ENCODE measurements around the gene RAD51. TPM values are rescaled to one million over a fixed set of nuclear protein-coding genes. Genes with fewer than 3 reads are reported as not detected.

Gene RAD51
- total RNA-seq, 1 donor from 2014 or later = 9.3 TPM

- H3K9me3 Mint-ChIP-seq = no peaks in the 10 kb centered on the region
- peaks cover 12% of the 10 kb centered on the region for H3K4me1 Mint-ChIP-seq
- no peak for DNase-seq (ENCODE audit: low spot score in 2 of 2, unreplicated experiment in 2 of 2)
- no peak for TF ChIP-seq CTCF (IDR thresholded peaks at IDR 0.05; ENCODE audit: unreplicated experiment)
- peaks cover 19% of the 10 kb centered on the region for H3K36me3 Mint-ChIP-seq
- no peaks in the 10 kb centered on the region for H3K27me3 Mint-ChIP-seq (ENCODE audit: low read depth)
- H3K4me3 Mint-ChIP-seq = no peak overlapping the region
- no peak overlapping the region for H3K27ac Mint-ChIP-seq
Observed at GRCh38 chr15:40773902-40774301, 78.9 kb downstream of the RAD51 start.

GRCh38 chr15:40775007-40775406 is 80.0 kb downstream of the RAD51 start:
- Mint-ChIP-seq H3K27me3 (ENCODE audit: low read depth) (no peaks in the 10 kb centered on the region), H3K27ac (no peak overlapping the region), H3K9me3 (no peaks in the 10 kb centered on the region), H3K4me1 (peaks cover 2% of the 10 kb centered on the region), H3K4me3 (no peak overlapping the region), H3K36me3 (peaks cover 19% of the 10 kb centered on the region)
- DNase-seq (ENCODE audit: low spot score in 2 of 2, unreplicated experiment in 2 of 2) = no peak
- no peak for TF ChIP-seq CTCF (IDR thresholded peaks at IDR 0.05; ENCODE audit: unreplicated experiment)

DNA sequence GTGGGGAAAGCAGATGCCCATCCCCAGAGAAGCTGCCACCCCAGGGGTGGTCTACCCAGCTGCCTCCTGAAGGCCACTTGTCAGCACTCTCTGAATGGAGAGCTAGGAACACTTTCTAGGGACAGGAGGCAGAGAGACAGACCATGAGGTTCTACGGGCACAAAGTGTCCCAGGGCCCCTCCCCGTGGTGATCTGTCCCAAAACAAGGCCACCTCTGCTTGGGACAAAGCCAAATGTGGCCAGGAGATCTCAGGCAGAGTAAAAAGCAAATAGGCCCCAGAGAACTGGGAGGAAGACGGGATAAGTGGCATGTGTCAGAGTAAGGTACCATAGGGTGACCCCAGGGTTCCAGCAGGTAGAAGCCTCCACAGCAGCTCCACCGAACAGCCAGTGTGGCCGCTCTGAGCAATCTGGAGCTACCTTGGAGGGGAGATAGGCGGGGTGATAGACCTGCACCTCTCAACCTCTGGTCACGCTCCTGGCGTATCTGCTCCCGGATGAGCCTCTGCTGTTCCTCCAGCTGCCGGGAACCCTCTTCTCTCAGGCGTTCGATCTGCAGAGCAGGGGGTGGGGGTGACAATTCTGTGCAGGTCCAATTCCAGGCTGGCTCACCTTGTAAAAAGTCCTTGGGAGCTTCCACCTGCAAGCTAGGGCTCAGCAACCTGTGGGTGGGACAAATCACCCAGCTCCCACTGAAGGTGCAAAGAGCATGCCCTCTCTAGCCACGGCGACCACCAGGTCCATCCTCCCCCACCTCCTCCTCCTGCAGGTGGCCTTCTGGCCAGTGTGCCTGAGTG is 81.0 kb downstream of the RAD51 start:
- Mint-ChIP-seq H3K4me3 (no peak overlapping the region), H3K36me3 (peaks cover 21% of the 10 kb centered on the region), H3K27me3 (ENCODE audit: low read depth) (no peaks in the 10 kb centered on the region), H3K9me3 (no peaks in the 10 kb centered on the region), H3K27ac (no peak overlapping the region), H3K4me1 (no peaks in the 10 kb centered on the region)
- no peak for DNase-seq (ENCODE audit: low spot score in 2 of 2, unreplicated experiment in 2 of 2)
- TF ChIP-seq CTCF (IDR thresholded peaks at IDR 0.05; ENCODE audit: unreplicated experiment) = no peak

DNA sequence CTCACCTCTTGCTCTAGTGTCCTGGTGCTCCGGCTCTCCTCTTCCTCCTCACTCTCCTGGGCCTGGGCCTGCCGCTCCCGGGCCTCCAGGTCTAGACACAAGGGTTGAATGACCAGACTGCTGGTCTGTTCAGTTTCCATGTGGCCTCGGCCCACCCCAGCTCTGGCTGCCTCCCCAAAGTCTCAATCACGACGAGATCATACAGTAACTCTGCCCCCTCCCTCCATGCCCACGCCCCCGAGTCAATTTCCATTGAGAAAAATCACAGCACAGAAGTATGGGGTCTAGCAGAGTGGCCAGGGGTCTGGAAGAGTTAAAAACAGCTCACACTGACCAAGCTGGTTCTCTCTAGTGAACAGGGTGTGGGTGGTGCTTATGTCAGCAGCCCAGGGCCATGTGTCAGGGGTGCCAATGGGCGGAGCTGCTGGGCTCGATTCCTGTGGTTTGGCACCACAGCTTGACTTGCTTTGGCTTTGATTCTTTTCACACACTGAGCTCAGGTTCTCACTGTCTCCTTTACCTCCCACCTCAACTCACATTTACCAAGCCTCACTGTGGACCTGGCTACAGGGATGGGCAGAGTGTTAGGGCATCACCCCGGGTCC is 81.7 kb downstream of the RAD51 start:
- no peak for TF ChIP-seq CTCF (IDR thresholded peaks at IDR 0.05; ENCODE audit: unreplicated experiment)
- Mint-ChIP-seq H3K36me3 (peaks cover 21% of the 10 kb centered on the region), H3K9me3 (no peaks in the 10 kb centered on the region), H3K27me3 (ENCODE audit: low read depth) (no peaks in the 10 kb centered on the region), H3K27ac (no peak overlapping the region), H3K4me3 (no peak overlapping the region), H3K4me1 (no peaks in the 10 kb centered on the region)
- no peak for DNase-seq (ENCODE audit: low spot score in 2 of 2, unreplicated experiment in 2 of 2)

Other genes starting within 250 kb of the RAD51 start
- gene CHST14, start 224.2 kb upstream of the RAD51 start, total RNA-seq = 39.2 to 41.9 TPM (median 40.4 TPM) in 3 replicates
- 27.2 to 30.1 TPM (median 28.8 TPM) in 3 replicates for gene CCDC32, start 130.1 kb upstream of the RAD51 start, total RNA-seq
- 11.9 to 14.5 TPM (median 13.0 TPM) in 3 replicates for gene RPUSD2, start 125.9 kb upstream of the RAD51 start, total RNA-seq
- 7.4 to 9.3 TPM (median 8.8 TPM) in 3 replicates for gene KNL1, start 100.9 kb upstream of the RAD51 start, total RNA-seq
- gene RMDN3, start 60.1 kb downstream of the RAD51 start, total RNA-seq = 25.1 to 29.3 TPM (median 26.9 TPM) in 3 replicates
- 12.6 to 15.8 TPM (median 14.4 TPM) in 3 replicates for gene GCHFR, start 68.9 kb downstream of the RAD51 start, total RNA-seq
- gene C15orf62, start 74.8 kb downstream of the RAD51 start, total RNA-seq = 0.44 to 0.47 TPM (median 0.45 TPM) in 3 replicates
- gene ZFYVE19, start 111.9 kb downstream of the RAD51 start, total RNA-seq = 20.9 to 24.4 TPM (median 24.2 TPM) in 3 replicates
- 36.4 to 44.3 TPM (median 41.2 TPM) in 3 replicates for gene DNAJC17, start 112.3 kb downstream of the RAD51 start, total RNA-seq
- gene PPP1R14D, start 133.5 kb downstream of the RAD51 start, total RNA-seq = 0.63 to 1.7 TPM (median 1.2 TPM) in 3 replicates
- 141 to 152 TPM (median 147 TPM) in 3 replicates for gene SPINT1, start 148.9 kb downstream of the RAD51 start, total RNA-seq
- gene RHOV, start 179.1 kb downstream of the RAD51 start, total RNA-seq = 3.4 to 4.4 TPM (median 3.4 TPM) in 3 replicates
- gene VPS18, start 199.3 kb downstream of the RAD51 start, total RNA-seq = 30.1 to 31.2 TPM (median 30.5 TPM) in 3 replicates
- gene DLL4, start 234.2 kb downstream of the RAD51 start, total RNA-seq = 0.20 to 0.31 TPM (median 0.24 TPM) in 3 replicates